ENCODE results near the gene HES2.
A peak's percentile ranks its signal among the peaks of the same experiment; 100 is the strongest.

The HES2 gene

DNA sequence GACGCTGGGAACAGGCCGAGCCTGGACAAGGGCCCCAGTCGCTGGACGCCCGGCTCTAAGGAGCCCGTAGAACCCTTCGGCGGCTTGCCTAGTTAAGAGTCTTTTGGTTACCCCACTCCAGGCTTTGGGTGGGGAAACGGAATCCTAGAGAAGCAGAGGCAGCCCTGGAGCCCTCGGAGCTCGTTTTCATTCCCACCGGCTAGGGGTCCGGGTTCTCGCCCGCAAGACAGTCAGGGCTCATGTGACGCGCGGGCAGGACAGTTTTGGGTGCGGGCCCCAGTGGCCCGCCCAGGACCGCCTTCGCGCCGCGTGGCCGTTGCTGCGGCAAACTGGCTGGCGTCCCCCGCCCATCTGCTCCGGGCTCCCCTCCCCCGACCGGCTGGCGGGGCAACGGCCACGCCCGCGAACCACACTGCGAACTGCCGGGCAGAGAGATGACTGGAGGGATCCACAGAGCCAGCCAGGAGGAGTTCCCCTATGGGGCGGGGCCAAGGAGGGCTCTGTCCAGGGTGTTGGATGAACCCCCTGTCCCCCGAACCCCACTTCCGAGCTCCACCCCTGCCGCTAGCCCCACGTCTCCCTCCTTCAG is 829 bp upstream of the HES2 start:
- TF ChIP-seq, protein P1, sequence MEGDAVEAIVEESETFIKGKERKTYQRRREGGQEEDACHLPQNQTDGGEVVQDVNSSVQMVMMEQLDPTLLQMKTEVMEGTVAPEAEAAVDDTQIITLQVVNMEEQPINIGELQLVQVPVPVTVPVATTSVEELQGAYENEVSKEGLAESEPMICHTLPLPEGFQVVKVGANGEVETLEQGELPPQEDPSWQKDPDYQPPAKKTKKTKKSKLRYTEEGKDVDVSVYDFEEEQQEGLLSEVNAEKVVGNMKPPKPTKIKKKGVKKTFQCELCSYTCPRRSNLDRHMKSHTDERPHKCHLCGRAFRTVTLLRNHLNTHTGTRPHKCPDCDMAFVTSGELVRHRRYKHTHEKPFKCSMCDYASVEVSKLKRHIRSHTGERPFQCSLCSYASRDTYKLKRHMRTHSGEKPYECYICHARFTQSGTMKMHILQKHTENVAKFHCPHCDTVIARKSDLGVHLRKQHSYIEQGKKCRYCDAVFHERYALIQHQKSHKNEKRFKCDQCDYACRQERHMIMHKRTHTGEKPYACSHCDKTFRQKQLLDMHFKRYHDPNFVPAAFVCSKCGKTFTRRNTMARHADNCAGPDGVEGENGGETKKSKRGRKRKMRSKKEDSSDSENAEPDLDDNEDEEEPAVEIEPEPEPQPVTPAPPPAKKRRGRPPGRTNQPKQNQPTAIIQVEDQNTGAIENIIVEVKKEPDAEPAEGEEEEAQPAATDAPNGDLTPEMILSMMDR (conservative IDR thresholded peaks at IDR 0.05): no peak
- H3K27ac ChIP-seq: peak overlapping the region; percentile 56; the same call in 1 of the 2 replicates

DNA sequence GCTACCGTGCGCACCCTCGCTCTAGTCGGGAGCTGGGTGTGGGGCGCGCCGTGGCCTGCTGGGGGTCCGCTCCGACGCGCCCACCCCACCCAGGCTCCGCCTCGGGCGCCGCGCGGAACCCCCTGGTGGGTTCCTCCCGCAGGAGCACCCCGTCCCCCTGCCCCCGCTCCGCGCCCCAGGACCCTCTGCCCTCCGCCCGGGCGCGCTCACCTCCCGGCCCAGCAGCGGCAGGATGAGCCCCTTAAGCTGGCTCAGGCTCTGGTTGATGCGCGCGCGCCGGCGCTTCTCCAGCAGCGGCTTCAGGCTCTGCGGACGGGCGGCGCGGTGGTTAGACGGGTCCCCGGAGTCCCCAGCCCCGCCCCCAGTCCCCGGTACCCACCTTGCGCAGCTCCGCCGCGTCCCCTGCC is 319 bp downstream of the HES2 start:
- TF ChIP-seq, protein P1 (conservative IDR thresholded peaks at IDR 0.05): no peak
- peak overlapping the region; percentile 56; the same call in 1 of the 2 replicates for H3K27ac ChIP-seq

DNA sequence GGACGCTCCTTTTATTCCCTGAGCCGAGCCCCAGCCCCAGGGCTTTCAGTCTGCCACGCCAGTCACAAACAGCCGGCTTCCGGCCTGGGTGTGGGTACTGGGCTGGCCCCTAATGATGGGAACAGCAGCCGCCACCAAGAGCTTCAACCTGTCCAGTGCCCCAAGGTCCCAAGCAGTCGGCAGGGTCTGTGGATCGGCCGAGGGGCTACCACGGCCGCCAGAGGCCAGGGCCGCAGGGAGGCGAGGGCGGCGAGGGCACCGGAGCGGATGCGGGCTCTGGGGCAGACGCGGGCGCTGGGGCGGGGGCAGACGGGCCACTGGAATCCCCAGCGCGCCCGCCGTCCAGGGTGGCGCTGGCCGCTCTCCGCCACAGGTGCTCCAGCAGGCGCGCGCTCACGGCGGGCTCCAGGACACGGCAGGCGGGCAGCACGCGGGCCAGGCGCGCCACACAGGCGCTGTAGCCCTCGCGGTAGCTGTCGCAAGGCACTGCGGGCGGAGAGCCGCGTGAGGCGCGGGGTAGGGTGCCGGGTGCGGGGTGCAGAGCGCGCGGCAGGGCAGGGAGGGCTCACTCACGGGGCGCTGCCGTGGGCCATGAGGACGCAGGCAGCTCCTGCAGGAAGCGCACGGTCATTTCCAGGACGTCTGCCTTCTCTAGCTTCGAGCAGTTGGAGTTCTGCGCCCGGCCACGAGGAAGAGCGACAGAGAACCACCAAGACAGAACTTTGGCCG is 887 bp downstream of the HES2 start:
- H3K27ac ChIP-seq: peak overlapping the region; percentile 56; the same call in 1 of the 2 replicates
- TF ChIP-seq, protein P1 (conservative IDR thresholded peaks at IDR 0.05): no peak

DNA sequence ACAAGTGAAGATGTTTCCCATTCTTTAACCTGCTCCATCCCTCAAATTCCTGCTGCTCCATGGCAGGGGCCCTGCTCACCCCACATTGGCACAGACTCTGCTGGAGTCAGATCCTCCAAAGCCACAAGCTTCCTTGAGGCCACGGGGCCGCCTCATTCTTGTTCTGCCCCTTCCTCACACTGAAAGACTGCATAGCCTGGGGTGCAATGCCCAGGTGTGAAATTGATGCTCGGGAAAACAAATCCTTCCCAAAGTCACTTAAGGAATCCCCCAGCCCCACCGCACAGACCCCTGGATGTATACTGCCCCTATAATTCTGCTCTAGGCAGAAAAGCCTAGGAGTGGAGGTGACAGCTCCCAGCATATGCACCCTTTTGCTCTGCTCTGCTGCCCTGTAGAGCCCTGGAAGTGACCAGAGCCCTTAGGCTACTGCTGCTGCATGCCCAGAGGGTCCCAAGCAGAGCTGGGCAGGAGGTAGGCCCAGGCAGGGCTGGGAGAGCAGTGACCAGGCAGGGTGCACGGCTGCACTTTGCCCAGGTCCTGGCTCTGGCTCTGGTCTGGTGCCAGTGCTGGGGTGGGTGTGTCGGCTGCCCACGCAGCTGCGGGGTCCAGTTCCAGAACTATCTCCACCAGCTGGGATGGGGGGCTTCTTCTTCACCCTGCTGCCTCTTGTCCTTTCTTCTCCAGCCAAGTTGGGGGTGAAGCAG is 1.6 kb downstream of the HES2 start:
- no peak overlapping the region for H3K27ac ChIP-seq
- TF ChIP-seq, protein P1 (conservative IDR thresholded peaks at IDR 0.05): no peak

DNA sequence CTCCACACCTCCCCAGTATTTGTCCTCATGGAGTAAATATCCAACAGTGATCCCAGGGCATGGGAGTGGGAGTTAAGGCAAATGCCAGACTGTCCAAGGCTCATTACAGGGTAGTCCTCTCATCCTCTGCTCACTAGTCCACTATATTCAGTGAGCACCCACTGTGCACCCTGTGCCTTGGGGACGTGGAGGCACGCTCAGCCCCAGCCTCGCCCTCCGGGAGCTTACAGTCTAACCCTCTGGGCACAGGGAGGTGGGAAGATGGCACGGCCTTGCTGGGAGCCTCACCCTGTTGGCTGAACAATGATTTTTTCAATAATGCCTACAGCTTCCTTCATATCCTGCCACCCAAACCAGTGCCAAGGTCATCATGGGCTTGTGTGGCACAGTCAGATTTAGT is 2.8 kb downstream of the HES2 start:
- TF ChIP-seq, protein P1 (conservative IDR thresholded peaks at IDR 0.05): no peak
- H3K27ac ChIP-seq: no peak overlapping the region

DNA sequence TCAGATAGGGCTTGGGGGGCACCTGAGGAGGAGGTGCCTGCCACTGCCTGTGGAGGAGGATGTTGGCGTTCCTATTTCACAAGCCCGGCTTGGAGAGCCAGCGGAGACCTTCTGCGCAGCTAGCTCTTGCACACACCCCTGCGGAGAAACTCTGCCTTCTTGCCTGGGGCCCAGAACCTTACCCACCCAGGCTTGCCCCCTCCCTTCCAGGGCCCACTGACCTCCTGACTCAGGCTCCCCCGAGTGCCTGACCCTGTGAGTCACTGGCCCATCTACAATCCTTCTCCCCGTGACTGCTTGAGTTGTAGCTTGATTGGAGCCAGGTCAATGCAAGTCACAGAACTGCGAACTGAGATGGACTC is 3.4 kb downstream of the HES2 start:
- H3K27ac ChIP-seq: no peak overlapping the region
- TF ChIP-seq, protein P1 (conservative IDR thresholded peaks at IDR 0.05): no peak

DNA sequence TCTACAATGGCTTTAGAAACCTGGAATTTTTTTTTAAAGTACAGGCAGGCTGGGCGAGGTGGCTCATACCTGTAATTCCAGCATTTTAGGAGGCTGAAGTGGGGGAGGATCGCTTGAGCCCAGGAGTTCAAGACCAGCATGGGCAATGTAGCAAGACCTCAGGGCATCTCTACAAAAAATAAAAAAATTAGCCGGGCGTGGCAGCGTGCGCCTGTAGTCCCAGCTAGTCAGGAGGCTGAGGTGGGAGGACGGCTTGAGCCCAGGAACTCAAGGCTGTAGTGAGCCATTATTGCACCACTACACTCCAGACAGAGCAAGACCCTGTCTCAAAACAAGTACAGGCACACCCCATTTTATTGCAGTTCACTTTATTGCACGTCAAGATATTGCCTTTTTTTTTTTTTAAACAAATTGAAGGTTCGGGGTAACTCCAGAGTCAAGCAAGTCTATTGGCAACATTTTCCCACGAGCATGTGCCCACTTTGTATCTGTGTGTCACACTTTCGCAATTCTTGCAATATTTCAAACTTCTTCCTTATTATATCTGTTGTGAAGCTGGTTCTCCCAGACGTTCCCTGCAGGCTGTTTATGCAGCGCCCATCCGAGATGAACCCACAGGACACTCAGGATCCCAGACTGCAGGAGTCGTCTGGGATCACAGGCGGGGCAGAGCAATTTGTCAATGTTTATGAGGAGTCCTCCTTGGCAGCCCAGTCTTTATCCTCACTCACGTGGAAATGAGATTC is 4.7 kb downstream of the HES2 start:
- TF ChIP-seq, protein P1 (conservative IDR thresholded peaks at IDR 0.05): no peak
- H3K27ac ChIP-seq: peak overlapping the region; percentile 91; the same call in 1 of the 2 replicates

All from VCaP (cell line).